SK-N-SH treated with all-trans-retinoic acid at 6 μM for 48 hours (cell line): ENCODE results near the gene FER.
"Not testable (repeated sequence)": the region's sequence is repeated elsewhere in the genome, so short reads cannot be mapped to it uniquely, and the experiment has no call there.

ENCODE experiments used
- ATAC-seq: fragments of 200-7000 bp; cut with Tn5 transposase; 3 replicates; pipeline ENCODE4 v1.9.1; 2020; ENCODE audit warnings: mild to moderate bottlenecking, moderate library complexity
- ARNTL ChIP-seq: fragments of 450-650 bp; formaldehyde crosslinking; IDR thresholded peaks from 2 replicates; pipeline ENCODE4 v1.5.0; 2020; ENCODE audit warnings: low read depth, mild to moderate bottlenecking, moderate library complexity, borderline replicate concordance
- BACH2 ChIP-seq: fragments of 250-450 bp; sonication (Bioruptor Pico); IDR thresholded peaks from 2 replicates; pipeline ENCODE4 v1.9.0; 2021; ENCODE audit warnings: mild to moderate bottlenecking, borderline replicate concordance
- CREB5 ChIP-seq: fragments of 250-450 bp; sonication (Bioruptor Pico); IDR thresholded peaks from 2 replicates; pipeline ENCODE4 v1.5.1; 2020; ENCODE audit warnings: low read depth, mild to moderate bottlenecking, moderate library complexity
- CSDC2 ChIP-seq: fragments of 250-450 bp; sonication (Bioruptor Pico); IDR thresholded peaks from 2 replicates; pipeline ENCODE4 v1.5.0; 2020; ENCODE audit warnings: mild to moderate bottlenecking, moderate library complexity
- CSRNP3 ChIP-seq: fragments of 250-450 bp; sonication (Bioruptor Pico); IDR thresholded peaks from 2 replicates; pipeline ENCODE4 v1.5.1; 2021; ENCODE audit warnings: mild to moderate bottlenecking, moderate library complexity
- ESRRG ChIP-seq: fragments of 250-450 bp; sonication (Bioruptor Pico); IDR thresholded peaks from 2 replicates; pipeline ENCODE4 v1.6.1; 2021; ENCODE audit warnings: mild to moderate bottlenecking
- GLIS3 ChIP-seq: fragments of 250-450 bp; sonication (Bioruptor Pico); IDR thresholded peaks from 2 replicates; pipeline ENCODE4 v1.5.0; 2020; ENCODE audit warnings: mild to moderate bottlenecking, moderate library complexity
- ISL1 ChIP-seq: fragments of 250-450 bp; sonication (Bioruptor Pico); IDR thresholded peaks from 2 replicates; pipeline ENCODE4 v2.1.2; 2022; ENCODE audit warnings: mild to moderate bottlenecking, moderate library complexity
- OSR1 ChIP-seq: fragments of 250-450 bp; sonication (Bioruptor Pico); IDR thresholded peaks from 2 replicates; pipeline ENCODE4 v1.8.0; 2022; ENCODE audit warnings: moderate library complexity, mild to moderate bottlenecking, inconsistent platforms
- POU6F1 ChIP-seq: fragments of 250-450 bp; sonication (Bioruptor Pico); IDR thresholded peaks from 2 replicates; pipeline ENCODE4 v1.8.0; 2021; ENCODE audit warnings: low read depth, mild to moderate bottlenecking, moderate library complexity, borderline replicate concordance
- PPARA ChIP-seq: fragments of 250-450 bp; sonication (Bioruptor Pico); IDR thresholded peaks from 2 replicates; pipeline ENCODE4 v1.5.0; 2020; ENCODE audit warnings: mild to moderate bottlenecking, borderline replicate concordance
- RARB ChIP-seq: fragments of 250-450 bp; sonication (Bioruptor Pico); IDR thresholded peaks from 2 replicates; pipeline ENCODE4 v1.8.0; 2021; ENCODE audit warnings: mild to moderate bottlenecking, moderate library complexity
- TCF4 ChIP-seq: fragments of 250-450 bp; sonication (Bioruptor Pico); IDR thresholded peaks from 2 replicates; pipeline ENCODE4 v1.8.0; 2021; ENCODE audit warnings: mild to moderate bottlenecking, moderate library complexity, borderline replicate concordance
- ZC3H10 ChIP-seq: fragments of 250-450 bp; sonication (Bioruptor Pico); IDR thresholded peaks from 2 replicates; pipeline ENCODE4 v1.5.1; 2021; ENCODE audit warnings: mild to moderate bottlenecking, moderate library complexity
- ZFP3 ChIP-seq: fragments of 250-450 bp; sonication (Bioruptor Pico); IDR thresholded peaks from 2 replicates; pipeline ENCODE4 v1.5.0; 2020; ENCODE audit warnings: mild to moderate bottlenecking, moderate library complexity
- ZFP30 ChIP-seq: fragments of 450-650 bp; formaldehyde crosslinking; IDR thresholded peaks from 2 replicates; pipeline ENCODE4 v1.5.0; 2022; ENCODE audit warnings: mild to moderate bottlenecking, moderate library complexity
- ZNF565 ChIP-seq: fragments of 450-650 bp; formaldehyde crosslinking; conservative IDR thresholded peaks from 2 replicates; pipeline ENCODE4 v1.5.0; 2020; ENCODE audit warnings: low read depth, mild to moderate bottlenecking, moderate library complexity
- ZNF70 ChIP-seq: fragments of 450-650 bp; formaldehyde crosslinking; IDR thresholded peaks from 2 replicates; pipeline ENCODE4 v1.5.0; 2020; ENCODE audit warnings: mild to moderate bottlenecking, moderate library complexity
- ZNF8 ChIP-seq: fragments of 450-650 bp; formaldehyde crosslinking; IDR thresholded peaks from 2 replicates; pipeline ENCODE4 v1.5.0; 2020; ENCODE audit warnings: mild to moderate bottlenecking, moderate library complexity

FER gene

GRCh38 chr5:108898707-108899106 is 151.0 kb downstream of the FER start (continued):
- TF ChIP-seq ISL1 (CRISPR knock-in tag) (no peak), GLIS3 (CRISPR knock-in tag) (no peak), ZNF8 (no peak), POU6F1 (no peak), TCF4 (CRISPR knock-in tag) (no peak)

GRCh38 chr5:108899244-108899643 is 151.5 kb downstream of the FER start:
- not testable (repeated sequence) for ATAC-seq

GRCh38 chr5:108900668-108901067 is 153.0 kb downstream of the FER start:
- TF ChIP-seq ARNTL (CRISPR knock-in tag): no peak
- TF ChIP-seq BACH2 (CRISPR knock-in tag): no peak
- no peak for TF ChIP-seq ZFP3 (CRISPR knock-in tag)
- no peak for TF ChIP-seq ZFP30 (CRISPR knock-in tag)
- TF ChIP-seq CSRNP3 (CRISPR knock-in tag): no peak
- ATAC-seq: no peak

GRCh38 chr5:108905805-108906204 is 158.1 kb downstream of the FER start:
- no peak for ATAC-seq

More at GRCh38 chr5:108905805-108906204, 158.1 kb downstream of the FER start:
- TF ChIP-seq TCF4 (CRISPR knock-in tag) (no peak), CSDC2 (no peak), ZNF70 (CRISPR knock-in tag) (no peak), ARNTL (CRISPR knock-in tag) (no peak), PPARA (CRISPR knock-in tag) (no peak), ZFP3 (CRISPR knock-in tag) (no peak), ZNF565 (CRISPR knock-in tag) (no peak), ZFP30 (CRISPR knock-in tag) (no peak), ZNF8 (no peak), CSRNP3 (CRISPR knock-in tag) (no peak), RARB (CRISPR knock-in tag) (no peak), CREB5 (CRISPR knock-in tag) (no peak), POU6F1 (no peak), OSR1 (CRISPR knock-in tag) (no peak), ESRRG (CRISPR knock-in tag) (no peak), ZC3H10 (CRISPR knock-in tag) (no peak)
